ENCODE measurements around the gene TXNDC2.

The TXNDC2 gene

GRCh38 chr18:9842448-9842847 is 43.3 kb upstream of the TXNDC2 start:
- no peak for TF ChIP-seq CTCF (IDR thresholded peaks at IDR 0.05)
- intact Hi-C loops (cut with DNase I; ENCODE audit: low total_unique reads) = no loop called here
- no peaks in the 10 kb centered on the region for H3K27me3 ChIP-seq
- peak overlapping the region in 1 of 2 donors; percentile 21 for H3K27ac ChIP-seq
- H3K4me3 ChIP-seq = no peak overlapping the region
- peaks cover 0 to 52% (median 21%) of the 10 kb centered on the region in 4 donors for H3K4me1 ChIP-seq
- H3K36me3 ChIP-seq = peaks cover 0 to 9% (median under 1%) of the 10 kb centered on the region in 3 donors
- no peaks in the 10 kb centered on the region for H3K9me3 ChIP-seq
- no peak for DNase-seq

GRCh38 chr18:9845256-9845655 is 40.5 kb upstream of the TXNDC2 start:
- H3K27ac ChIP-seq = no peak overlapping the region
- TF ChIP-seq CTCF (IDR thresholded peaks at IDR 0.05) = no peak

GRCh38 chr18:9846162-9846925 is 39.4 kb upstream of the TXNDC2 start:
- no peak overlapping the region for H3K4me3 ChIP-seq
- TF ChIP-seq CTCF (IDR thresholded peaks at IDR 0.05) = no peak
- DNase-seq = no peak
- H3K4me1 ChIP-seq = peaks cover 0 to 49% (median 14%) of the 10 kb centered on the region in 4 donors
- H3K27ac ChIP-seq = peak overlapping the region; percentile 39 to 42
- H3K27me3 ChIP-seq = no peaks in the 10 kb centered on the region
- H3K9me3 ChIP-seq = no peaks in the 10 kb centered on the region
- intact Hi-C loops (cut with DNase I; ENCODE audit: low total_unique reads) = no loop called here
- H3K36me3 ChIP-seq = peaks cover 0 to 12% (median 4%) of the 10 kb centered on the region in 3 donors

More at GRCh38 chr18:9845256-9845655, 40.5 kb upstream of the TXNDC2 start:
- no peaks in the 10 kb centered on the region for H3K9me3 ChIP-seq
- peaks cover 0 to 55% (median 14%) of the 10 kb centered on the region in 4 donors for H3K4me1 ChIP-seq
- H3K36me3 ChIP-seq = peaks cover 0 to 12% (median 4%) of the 10 kb centered on the region in 3 donors
- DNase-seq = no peak
- no peak overlapping the region for H3K4me3 ChIP-seq
- no peaks in the 10 kb centered on the region for H3K27me3 ChIP-seq
- intact Hi-C loops (cut with DNase I; ENCODE audit: low total_unique reads) = no loop called here

GRCh38 chr18:9848170-9848879 is 37.4 kb upstream of the TXNDC2 start:
- TF ChIP-seq CTCF (IDR thresholded peaks at IDR 0.05) = no peak
- no peak for DNase-seq
- Histone ChIP-seq H3K4me1 (peaks cover 0 to 43% (median 10%) of the 10 kb centered on the region in 4 donors), H3K36me3 (peaks cover 0 to 12% (median 4%) of the 10 kb centered on the region in 3 donors), H3K27me3 (no peaks in the 10 kb centered on the region), H3K9me3 (no peaks in the 10 kb centered on the region), H3K27ac (no peak overlapping the region), H3K4me3 (no peak overlapping the region)
- intact Hi-C loops (cut with DNase I; ENCODE audit: low total_unique reads) = no loop called here

- intact Hi-C loops (cut with DNase I; ENCODE audit: low total_unique reads) = no loop called here
- Histone ChIP-seq H3K36me3 (peaks cover 0 to 12% (median 4%) of the 10 kb centered on the region in 3 donors), H3K27me3 (no peaks in the 10 kb centered on the region), H3K4me3 (no peak overlapping the region), H3K9me3 (no peaks in the 10 kb centered on the region), H3K27ac (no peak overlapping the region), H3K4me1 (peaks cover 0 to 55% (median 16%) of the 10 kb centered on the region in 4 donors)
- peak; percentile 55 to 80 for DNase-seq
- no peak for TF ChIP-seq CTCF (IDR thresholded peaks at IDR 0.05)
Observed at GRCh38 chr18:9849407-9850283, 36.1 kb upstream of the TXNDC2 start.

Data from tibial artery (tissue), 4 donors.